Activated CD4-positive, alpha-beta T cell treated with anti-CD3 and anti-CD28 coated beads for 24 hours (primary cell): Measurements from ENCODE around the gene RENBP.

Source experiments
- DNase-seq, 2 donors: peaks; one replicate each; pipeline ENCODE4 v3.0.0-alpha.2; 2020; ENCODE audit warnings: low read depth in 2 of 2

RENBP gene

GRCh38 chrX:153920546-153920945, 23.9 kb downstream of the RENBP start:
- DNase-seq = no peak

GRCh38 chrX:153919281-153919680, 25.2 kb downstream of the RENBP start:
- DNase-seq = no peak

- no peak for DNase-seq
Observed at GRCh38 chrX:153917869-153918268, 26.6 kb downstream of the RENBP start.

GRCh38 chrX:153913701-153914100, 30.7 kb downstream of the RENBP start:
- DNase-seq = no peak

- no peak for DNase-seq
Observed at GRCh38 chrX:153913211-153913610, 31.2 kb downstream of the RENBP start.

- no peak for DNase-seq
Observed at GRCh38 chrX:153911798-153912197, 32.6 kb downstream of the RENBP start.

- no peak for DNase-seq
Observed at GRCh38 chrX:153910446-153910845, 34.0 kb downstream of the RENBP start.

- no peak for DNase-seq
Observed at GRCh38 chrX:153909980-153910360, 34.5 kb downstream of the RENBP start.

- DNase-seq = no peak
Observed at GRCh38 chrX:153909024-153909979, 35.1 kb downstream of the RENBP start.

GRCh38 chrX:153908219-153908860, 36.1 kb downstream of the RENBP start:
- DNase-seq = no peak

- DNase-seq = no peak
Observed at GRCh38 chrX:153907456-153907855, 37.0 kb downstream of the RENBP start.

GRCh38 chrX:153906126-153906917, 38.1 kb downstream of the RENBP start:
- DNase-seq = no peak

- no peak for DNase-seq
Observed at GRCh38 chrX:153905481-153906095, 38.9 kb downstream of the RENBP start.

GRCh38 chrX:153903991-153904957, 40.2 kb downstream of the RENBP start, which contains the start of gene AVPR2:
AVPR2 (plus strand) TSS chrX:153904673; CDS start chrX:153905146, 473 bp downstream.
- DNase-seq = no peak

GRCh38 chrX:153903238-153903980, 41.0 kb downstream of the RENBP start:
- DNase-seq = no peak

GRCh38 chrX:153902385-153902784, 42.1 kb downstream of the RENBP start:
- no peak for DNase-seq

- DNase-seq = no peak
Observed at GRCh38 chrX:153901753-153902140, 42.7 kb downstream of the RENBP start.

- DNase-seq = peak in 1 of 2 donors; percentile 29
Observed at GRCh38 chrX:153900831-153901752, 43.4 kb downstream of the RENBP start.

- no peak for DNase-seq
Observed at GRCh38 chrX:153897899-153898298, 46.5 kb downstream of the RENBP start.
